Astrocyte (in vitro differentiated cells and primary cell): Measurements from ENCODE around the gene MYH10.

ENCODE experiments used
- CTCF ChIP-seq: IDR thresholded peaks from 2 replicates; pipeline ENCODE4 v1.5.1; 2011; ENCODE audit warnings: low read depth, mild to moderate bottlenecking, inconsistent platforms, low read length, moderate library complexity; ENCODE audit not compliant: insufficient read depth
- EZH2 ChIP-seq: IDR thresholded peaks from 2 replicates; pipeline ENCODE4 v1.6.1; 2012; ENCODE audit warnings: mild to moderate bottlenecking, low read length, inconsistent platforms; ENCODE audit not compliant: insufficient read depth

- TF ChIP-seq CTCF, result no peak
- TF ChIP-seq EZH2, result no peak
Observed at GRCh38 chr17:8585911-8586310, 44.6 kb downstream of the MYH10 start.
